H1 (cell line): ENCODE measurements around the gene RPS27A. TPM values are rescaled to one million over a fixed set of nuclear protein-coding genes. Genes with fewer than 3 reads are reported as not detected.

ENCODE experiments used
- BRCA1 ChIP-seq: IDR thresholded peaks from 2 replicates; pipeline ENCODE4 v1.6.1; 2012; ENCODE audit warnings: low read depth, low read length, improper control_type of control experiment
- HDAC6 ChIP-seq: IDR thresholded peaks from one replicate; pipeline ENCODE4 v1.7.1; 2012; ENCODE audit warnings: low read depth, mild to moderate bottlenecking, inconsistent platforms, low read length, moderate library complexity
- POLR2AphosphoS5 ChIP-seq: IDR thresholded peaks from 2 replicates; pipeline ENCODE4 v1.6.1; 2011; ENCODE audit warnings: low read depth, low read length
- RFX5 ChIP-seq: IDR thresholded peaks from 2 replicates; pipeline ENCODE4 v1.6.1; 2011; ENCODE audit warnings: low read depth, low read length, improper control_type of control experiment, borderline replicate concordance
- SP4 ChIP-seq: IDR thresholded peaks from 2 replicates; pipeline ENCODE4 v1.6.1; 2012; ENCODE audit warnings: low read length, inconsistent platforms
- polyA plus RNA-seq, 7 experiments: library from polyadenylated mRNA; depleted of rRNA in 3 of 7; stranded (reverse) in 5 of 7; unstranded in 2 of 7; fragments of >200 nt in 5 of 7; fragments of 200-250 nt in 2 of 7; gene quantifications; 1 replicate in 5 of 7; 2 replicates in 1 of 7; 4 replicates in 1 of 7; pipeline versions ENCODE4 v1.2.1 to v1.2.3, GENCODE V29; 2011 to 2013; ENCODE audit warnings: missing spikeins in 2 of 7, mixed read lengths in 2 of 7
- total RNA-seq: library from RNA; stranded (reverse); fragmentation: NEBNext Ultra II Directional; extraction: Animal tissue kit (Norgen Biotek cat#: 25700); gene quantifications from 2 replicates; pipeline ENCODE4 v1.2.1, GENCODE V29; 2021
- TF ChIP-seq, protein P1 (sequence below): fragments of 300-600 bp; sonication (generic); IDR thresholded peaks from 2 replicates; pipeline ENCODE4 v1.7.1; 2012; ENCODE audit warnings: low read length, moderate library complexity, mild to moderate bottlenecking, inconsistent platforms; ENCODE audit not compliant: insufficient replicate concordance
- TF ChIP-seq, protein P2 (sequence below): IDR thresholded peaks from 2 replicates; pipeline ENCODE4 v1.6.1; 2011; ENCODE audit warnings: low read length, improper control_type of control experiment
- TF ChIP-seq, protein P3 (sequence below), 3 experiments: IDR thresholded peaks; 1 replicate in 2 of 3; 2 replicates in 1 of 3; pipeline versions ENCODE4 v1.5.1 to v1.6.1; 2011; ENCODE audit warnings: low read length in 3 of 3, mild to moderate bottlenecking in 3 of 3, inconsistent platforms in 2 of 3, low read depth in 1 of 3, moderate library complexity in 1 of 3; ENCODE audit not compliant: insufficient read depth in 1 of 3; ENCODE audit errors: control extremely low read depth in 1 of 3

Gene RPS27A
- total and polyA plus RNA-seq, 2 of the 8 experiments (the other 6 are each of a cell fraction or from before 2014, with no cell fraction given): 1,431 to 1,682 TPM

DNA sequence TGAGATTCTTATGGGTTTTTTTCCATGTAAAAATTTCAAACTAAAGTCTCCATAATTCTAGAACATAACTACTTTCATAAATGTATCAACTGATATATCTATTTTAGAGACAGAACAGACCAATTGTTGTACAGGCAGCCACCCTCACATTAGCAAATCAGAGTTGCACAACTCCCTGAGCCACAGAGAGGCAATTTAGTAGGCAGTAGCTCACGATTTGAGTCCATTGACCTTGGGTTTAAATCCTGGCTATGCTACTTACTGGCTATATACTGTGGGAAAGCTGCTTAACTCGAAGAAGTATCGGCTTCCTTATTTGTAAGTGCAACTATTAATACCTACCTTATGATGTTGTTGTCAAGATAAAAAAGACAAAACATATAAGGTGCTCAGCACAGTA lies 20.3 kb downstream of the RPS27A start (continued):
- TF ChIP-seq, protein P1, sequence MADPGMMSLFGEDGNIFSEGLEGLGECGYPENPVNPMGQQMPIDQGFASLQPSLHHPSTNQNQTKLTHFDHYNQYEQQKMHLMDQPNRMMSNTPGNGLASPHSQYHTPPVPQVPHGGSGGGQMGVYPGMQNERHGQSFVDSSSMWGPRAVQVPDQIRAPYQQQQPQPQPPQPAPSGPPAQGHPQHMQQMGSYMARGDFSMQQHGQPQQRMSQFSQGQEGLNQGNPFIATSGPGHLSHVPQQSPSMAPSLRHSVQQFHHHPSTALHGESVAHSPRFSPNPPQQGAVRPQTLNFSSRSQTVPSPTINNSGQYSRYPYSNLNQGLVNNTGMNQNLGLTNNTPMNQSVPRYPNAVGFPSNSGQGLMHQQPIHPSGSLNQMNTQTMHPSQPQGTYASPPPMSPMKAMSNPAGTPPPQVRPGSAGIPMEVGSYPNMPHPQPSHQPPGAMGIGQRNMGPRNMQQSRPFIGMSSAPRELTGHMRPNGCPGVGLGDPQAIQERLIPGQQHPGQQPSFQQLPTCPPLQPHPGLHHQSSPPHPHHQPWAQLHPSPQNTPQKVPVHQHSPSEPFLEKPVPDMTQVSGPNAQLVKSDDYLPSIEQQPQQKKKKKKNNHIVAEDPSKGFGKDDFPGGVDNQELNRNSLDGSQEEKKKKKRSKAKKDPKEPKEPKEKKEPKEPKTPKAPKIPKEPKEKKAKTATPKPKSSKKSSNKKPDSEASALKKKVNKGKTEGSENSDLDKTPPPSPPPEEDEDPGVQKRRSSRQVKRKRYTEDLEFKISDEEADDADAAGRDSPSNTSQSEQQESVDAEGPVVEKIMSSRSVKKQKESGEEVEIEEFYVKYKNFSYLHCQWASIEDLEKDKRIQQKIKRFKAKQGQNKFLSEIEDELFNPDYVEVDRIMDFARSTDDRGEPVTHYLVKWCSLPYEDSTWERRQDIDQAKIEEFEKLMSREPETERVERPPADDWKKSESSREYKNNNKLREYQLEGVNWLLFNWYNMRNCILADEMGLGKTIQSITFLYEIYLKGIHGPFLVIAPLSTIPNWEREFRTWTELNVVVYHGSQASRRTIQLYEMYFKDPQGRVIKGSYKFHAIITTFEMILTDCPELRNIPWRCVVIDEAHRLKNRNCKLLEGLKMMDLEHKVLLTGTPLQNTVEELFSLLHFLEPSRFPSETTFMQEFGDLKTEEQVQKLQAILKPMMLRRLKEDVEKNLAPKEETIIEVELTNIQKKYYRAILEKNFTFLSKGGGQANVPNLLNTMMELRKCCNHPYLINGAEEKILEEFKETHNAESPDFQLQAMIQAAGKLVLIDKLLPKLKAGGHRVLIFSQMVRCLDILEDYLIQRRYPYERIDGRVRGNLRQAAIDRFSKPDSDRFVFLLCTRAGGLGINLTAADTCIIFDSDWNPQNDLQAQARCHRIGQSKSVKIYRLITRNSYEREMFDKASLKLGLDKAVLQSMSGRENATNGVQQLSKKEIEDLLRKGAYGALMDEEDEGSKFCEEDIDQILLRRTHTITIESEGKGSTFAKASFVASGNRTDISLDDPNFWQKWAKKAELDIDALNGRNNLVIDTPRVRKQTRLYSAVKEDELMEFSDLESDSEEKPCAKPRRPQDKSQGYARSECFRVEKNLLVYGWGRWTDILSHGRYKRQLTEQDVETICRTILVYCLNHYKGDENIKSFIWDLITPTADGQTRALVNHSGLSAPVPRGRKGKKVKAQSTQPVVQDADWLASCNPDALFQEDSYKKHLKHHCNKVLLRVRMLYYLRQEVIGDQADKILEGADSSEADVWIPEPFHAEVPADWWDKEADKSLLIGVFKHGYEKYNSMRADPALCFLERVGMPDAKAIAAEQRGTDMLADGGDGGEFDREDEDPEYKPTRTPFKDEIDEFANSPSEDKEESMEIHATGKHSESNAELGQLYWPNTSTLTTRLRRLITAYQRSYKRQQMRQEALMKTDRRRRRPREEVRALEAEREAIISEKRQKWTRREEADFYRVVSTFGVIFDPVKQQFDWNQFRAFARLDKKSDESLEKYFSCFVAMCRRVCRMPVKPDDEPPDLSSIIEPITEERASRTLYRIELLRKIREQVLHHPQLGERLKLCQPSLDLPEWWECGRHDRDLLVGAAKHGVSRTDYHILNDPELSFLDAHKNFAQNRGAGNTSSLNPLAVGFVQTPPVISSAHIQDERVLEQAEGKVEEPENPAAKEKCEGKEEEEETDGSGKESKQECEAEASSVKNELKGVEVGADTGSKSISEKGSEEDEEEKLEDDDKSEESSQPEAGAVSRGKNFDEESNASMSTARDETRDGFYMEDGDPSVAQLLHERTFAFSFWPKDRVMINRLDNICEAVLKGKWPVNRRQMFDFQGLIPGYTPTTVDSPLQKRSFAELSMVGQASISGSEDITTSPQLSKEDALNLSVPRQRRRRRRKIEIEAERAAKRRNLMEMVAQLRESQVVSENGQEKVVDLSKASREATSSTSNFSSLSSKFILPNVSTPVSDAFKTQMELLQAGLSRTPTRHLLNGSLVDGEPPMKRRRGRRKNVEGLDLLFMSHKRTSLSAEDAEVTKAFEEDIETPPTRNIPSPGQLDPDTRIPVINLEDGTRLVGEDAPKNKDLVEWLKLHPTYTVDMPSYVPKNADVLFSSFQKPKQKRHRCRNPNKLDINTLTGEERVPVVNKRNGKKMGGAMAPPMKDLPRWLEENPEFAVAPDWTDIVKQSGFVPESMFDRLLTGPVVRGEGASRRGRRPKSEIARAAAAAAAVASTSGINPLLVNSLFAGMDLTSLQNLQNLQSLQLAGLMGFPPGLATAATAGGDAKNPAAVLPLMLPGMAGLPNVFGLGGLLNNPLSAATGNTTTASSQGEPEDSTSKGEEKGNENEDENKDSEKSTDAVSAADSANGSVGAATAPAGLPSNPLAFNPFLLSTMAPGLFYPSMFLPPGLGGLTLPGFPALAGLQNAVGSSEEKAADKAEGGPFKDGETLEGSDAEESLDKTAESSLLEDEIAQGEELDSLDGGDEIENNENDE: no peak
- TF ChIP-seq POLR2AphosphoS5: no peak
- no peak for TF ChIP-seq HDAC6
- no peak for TF ChIP-seq SP4
- TF ChIP-seq, protein P2, sequence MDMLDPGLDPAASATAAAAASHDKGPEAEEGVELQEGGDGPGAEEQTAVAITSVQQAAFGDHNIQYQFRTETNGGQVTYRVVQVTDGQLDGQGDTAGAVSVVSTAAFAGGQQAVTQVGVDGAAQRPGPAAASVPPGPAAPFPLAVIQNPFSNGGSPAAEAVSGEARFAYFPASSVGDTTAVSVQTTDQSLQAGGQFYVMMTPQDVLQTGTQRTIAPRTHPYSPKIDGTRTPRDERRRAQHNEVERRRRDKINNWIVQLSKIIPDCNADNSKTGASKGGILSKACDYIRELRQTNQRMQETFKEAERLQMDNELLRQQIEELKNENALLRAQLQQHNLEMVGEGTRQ: no peak
- TF ChIP-seq, protein P3, sequence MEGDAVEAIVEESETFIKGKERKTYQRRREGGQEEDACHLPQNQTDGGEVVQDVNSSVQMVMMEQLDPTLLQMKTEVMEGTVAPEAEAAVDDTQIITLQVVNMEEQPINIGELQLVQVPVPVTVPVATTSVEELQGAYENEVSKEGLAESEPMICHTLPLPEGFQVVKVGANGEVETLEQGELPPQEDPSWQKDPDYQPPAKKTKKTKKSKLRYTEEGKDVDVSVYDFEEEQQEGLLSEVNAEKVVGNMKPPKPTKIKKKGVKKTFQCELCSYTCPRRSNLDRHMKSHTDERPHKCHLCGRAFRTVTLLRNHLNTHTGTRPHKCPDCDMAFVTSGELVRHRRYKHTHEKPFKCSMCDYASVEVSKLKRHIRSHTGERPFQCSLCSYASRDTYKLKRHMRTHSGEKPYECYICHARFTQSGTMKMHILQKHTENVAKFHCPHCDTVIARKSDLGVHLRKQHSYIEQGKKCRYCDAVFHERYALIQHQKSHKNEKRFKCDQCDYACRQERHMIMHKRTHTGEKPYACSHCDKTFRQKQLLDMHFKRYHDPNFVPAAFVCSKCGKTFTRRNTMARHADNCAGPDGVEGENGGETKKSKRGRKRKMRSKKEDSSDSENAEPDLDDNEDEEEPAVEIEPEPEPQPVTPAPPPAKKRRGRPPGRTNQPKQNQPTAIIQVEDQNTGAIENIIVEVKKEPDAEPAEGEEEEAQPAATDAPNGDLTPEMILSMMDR (IDR thresholded peaks at IDR 0.05; ENCODE audit: control extremely low read depth in 1 of 3, insufficient read depth in 1 of 3, low read depth in 1 of 3, low read length in 3 of 3): no peak
- no peak for TF ChIP-seq BRCA1
- no peak for TF ChIP-seq RFX5
